GM21381 (cell line): ENCODE data around the gene DCUN1D2.

Source experiments
- ATAC-seq: cut with Tn5 transposase; IDR thresholded peaks from one replicate; pipeline ENCODE4 v1.9.1; 2021; ENCODE audit warnings: mild to moderate bottlenecking, moderate library complexity; ENCODE audit not compliant: unreplicated experiment

DCUN1D2 gene

GRCh38 chr13:113427562-113428468 is 62.7 kb downstream of the DCUN1D2 start:
- no peak for ATAC-seq

- no peak for ATAC-seq
Observed at GRCh38 chr13:113426591-113426986, 63.9 kb downstream of the DCUN1D2 start.

GRCh38 chr13:113425941-113426590 is 64.4 kb downstream of the DCUN1D2 start:
- ATAC-seq, result no peak

GRCh38 chr13:113423520-113424163 is 66.9 kb downstream of the DCUN1D2 start:
- ATAC-seq, result no peak

- no peak for ATAC-seq
Observed at GRCh38 chr13:113422807-113423519, 67.5 kb downstream of the DCUN1D2 start.

- no peak for ATAC-seq
Observed at GRCh38 chr13:113421673-113422270, 68.7 kb downstream of the DCUN1D2 start.

- no peak for ATAC-seq
Observed at GRCh38 chr13:113420833-113421600, 69.5 kb downstream of the DCUN1D2 start.

GRCh38 chr13:113420232-113420631 is 70.3 kb downstream of the DCUN1D2 start:
- no peak for ATAC-seq

GRCh38 chr13:113419531-113420193 is 70.8 kb downstream of the DCUN1D2 start:
- ATAC-seq, result no peak

- no peak for ATAC-seq
Observed at GRCh38 chr13:113418722-113419049, 71.8 kb downstream of the DCUN1D2 start.

GRCh38 chr13:113417836-113418721 is 72.4 kb downstream of the DCUN1D2 start:
- ATAC-seq, result no peak

- ATAC-seq, result no peak
Observed at GRCh38 chr13:113417008-113417751, 73.3 kb downstream of the DCUN1D2 start.

- ATAC-seq, result no peak
Observed at GRCh38 chr13:113415825-113416224, 74.7 kb downstream of the DCUN1D2 start.

GRCh38 chr13:113415032-113415431 is 75.5 kb downstream of the DCUN1D2 start:
- no peak for ATAC-seq

- no peak for ATAC-seq
Observed at GRCh38 chr13:113414335-113414734, 76.2 kb downstream of the DCUN1D2 start.

- ATAC-seq, result no peak
Observed at GRCh38 chr13:113413898-113414282, 76.6 kb downstream of the DCUN1D2 start.

GRCh38 chr13:113413178-113413897 is 77.2 kb downstream of the DCUN1D2 start:
- no peak for ATAC-seq
